Measurements from ENCODE around the gene NEK6. TPM values are rescaled to one million over a fixed set of nuclear protein-coding genes. Genes with fewer than 3 reads are reported as not detected.

NEK6 gene
- polyA plus RNA-seq, 2 of the 4 experiments (the other 2 are of a cell fraction) = 26.1 to 33.7 TPM

DNA sequence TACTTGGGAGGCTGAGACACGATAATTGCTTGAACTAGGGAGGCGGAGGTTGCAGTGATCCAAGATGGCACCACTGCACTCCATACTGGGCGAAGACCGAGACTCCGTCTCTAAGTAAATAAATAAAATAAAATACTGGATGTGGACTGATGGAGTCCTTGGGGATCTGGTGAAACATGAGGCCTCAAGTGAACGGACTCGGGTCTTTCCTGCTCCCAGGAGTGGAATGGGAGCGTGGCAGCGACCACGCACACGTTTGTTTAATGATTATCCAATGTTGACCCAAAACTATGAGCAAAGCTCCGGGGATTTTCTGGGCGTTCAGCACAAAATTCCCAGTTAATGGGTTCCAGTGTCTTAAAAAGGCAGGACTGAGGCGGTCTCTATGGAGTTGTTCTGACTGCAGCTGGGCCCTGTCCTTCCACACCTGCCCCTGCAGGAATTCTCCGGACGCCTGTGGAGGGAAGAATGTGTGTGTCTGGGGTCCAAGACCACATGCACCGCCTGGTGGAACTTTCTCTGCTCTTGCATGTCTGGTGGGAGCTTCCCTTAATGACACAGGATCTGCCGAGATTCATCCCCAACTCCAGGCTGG is 26.6 kb downstream of the NEK6 start (continued):
- TF ChIP-seq HOXB13 (CRISPR knock-in tag; IDR thresholded peaks at IDR 0.05; ENCODE audit: low read depth) (no peak; the same call in 1 of the 2 replicates), POLR2AphosphoS2 (conservative IDR thresholded peaks at IDR 0.05; ENCODE audit: low read length) (no peak), HEYL (CRISPR knock-in tag; IDR thresholded peaks at IDR 0.05) (no peak), FOSB (CRISPR knock-in tag; IDR thresholded peaks at IDR 0.05) (no peak), HDAC2 (IDR thresholded peaks at IDR 0.05) (no peak), CBX2 (IDR thresholded peaks at IDR 0.05; ENCODE audit: borderline replicate concordance, low read depth) (no peak), MAZ (IDR thresholded peaks at IDR 0.05; ENCODE audit: borderline replicate concordance, low read depth, low read length) (no peak), CHD2 (IDR thresholded peaks at IDR 0.05; ENCODE audit: low read length, partially characterized antibody) (no peak), ZSCAN20 (CRISPR knock-in tag; IDR thresholded peaks at IDR 0.05) (no peak), EP300 (IDR thresholded peaks at IDR 0.05) (peak in 1 of 2 experiments; percentile 36; a peak in 1 of 5 replicates), JUN (IDR thresholded peaks at IDR 0.05) (no peak), FOXS1 (CRISPR knock-in tag; IDR thresholded peaks at IDR 0.05) (0 out of 2 replicates have a peak, but pooled peaks have one; percentile 43), NFE2L2 (conservative IDR thresholded peaks at IDR 0.05; ENCODE audit: low read length) (no peak), RCOR1 (IDR thresholded peaks at IDR 0.05; ENCODE audit: low read depth, low read length) (no peak), NR3C1 (IDR thresholded peaks at IDR 0.05) (no peak)
- TF ChIP-seq, protein P1, sequence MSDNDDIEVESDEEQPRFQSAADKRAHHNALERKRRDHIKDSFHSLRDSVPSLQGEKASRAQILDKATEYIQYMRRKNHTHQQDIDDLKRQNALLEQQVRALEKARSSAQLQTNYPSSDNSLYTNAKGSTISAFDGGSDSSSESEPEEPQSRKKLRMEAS (IDR thresholded peaks at IDR 0.05) = peak; percentile 70
- TF ChIP-seq, protein P2, sequence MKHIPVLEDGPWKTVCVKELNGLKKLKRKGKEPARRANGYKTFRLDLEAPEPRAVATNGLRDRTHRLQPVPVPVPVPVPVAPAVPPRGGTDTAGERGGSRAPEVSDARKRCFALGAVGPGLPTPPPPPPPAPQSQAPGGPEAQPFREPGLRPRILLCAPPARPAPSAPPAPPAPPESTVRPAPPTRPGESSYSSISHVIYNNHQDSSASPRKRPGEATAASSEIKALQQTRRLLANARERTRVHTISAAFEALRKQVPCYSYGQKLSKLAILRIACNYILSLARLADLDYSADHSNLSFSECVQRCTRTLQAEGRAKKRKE (CRISPR knock-in tag; IDR thresholded peaks at IDR 0.05; ENCODE audit: low read depth) = no peak
- TF ChIP-seq, protein P3, sequence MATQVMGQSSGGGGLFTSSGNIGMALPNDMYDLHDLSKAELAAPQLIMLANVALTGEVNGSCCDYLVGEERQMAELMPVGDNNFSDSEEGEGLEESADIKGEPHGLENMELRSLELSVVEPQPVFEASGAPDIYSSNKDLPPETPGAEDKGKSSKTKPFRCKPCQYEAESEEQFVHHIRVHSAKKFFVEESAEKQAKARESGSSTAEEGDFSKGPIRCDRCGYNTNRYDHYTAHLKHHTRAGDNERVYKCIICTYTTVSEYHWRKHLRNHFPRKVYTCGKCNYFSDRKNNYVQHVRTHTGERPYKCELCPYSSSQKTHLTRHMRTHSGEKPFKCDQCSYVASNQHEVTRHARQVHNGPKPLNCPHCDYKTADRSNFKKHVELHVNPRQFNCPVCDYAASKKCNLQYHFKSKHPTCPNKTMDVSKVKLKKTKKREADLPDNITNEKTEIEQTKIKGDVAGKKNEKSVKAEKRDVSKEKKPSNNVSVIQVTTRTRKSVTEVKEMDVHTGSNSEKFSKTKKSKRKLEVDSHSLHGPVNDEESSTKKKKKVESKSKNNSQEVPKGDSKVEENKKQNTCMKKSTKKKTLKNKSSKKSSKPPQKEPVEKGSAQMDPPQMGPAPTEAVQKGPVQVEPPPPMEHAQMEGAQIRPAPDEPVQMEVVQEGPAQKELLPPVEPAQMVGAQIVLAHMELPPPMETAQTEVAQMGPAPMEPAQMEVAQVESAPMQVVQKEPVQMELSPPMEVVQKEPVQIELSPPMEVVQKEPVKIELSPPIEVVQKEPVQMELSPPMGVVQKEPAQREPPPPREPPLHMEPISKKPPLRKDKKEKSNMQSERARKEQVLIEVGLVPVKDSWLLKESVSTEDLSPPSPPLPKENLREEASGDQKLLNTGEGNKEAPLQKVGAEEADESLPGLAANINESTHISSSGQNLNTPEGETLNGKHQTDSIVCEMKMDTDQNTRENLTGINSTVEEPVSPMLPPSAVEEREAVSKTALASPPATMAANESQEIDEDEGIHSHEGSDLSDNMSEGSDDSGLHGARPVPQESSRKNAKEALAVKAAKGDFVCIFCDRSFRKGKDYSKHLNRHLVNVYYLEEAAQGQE (IDR thresholded peaks at IDR 0.05) = no peak
- TF ChIP-seq, protein P4, sequence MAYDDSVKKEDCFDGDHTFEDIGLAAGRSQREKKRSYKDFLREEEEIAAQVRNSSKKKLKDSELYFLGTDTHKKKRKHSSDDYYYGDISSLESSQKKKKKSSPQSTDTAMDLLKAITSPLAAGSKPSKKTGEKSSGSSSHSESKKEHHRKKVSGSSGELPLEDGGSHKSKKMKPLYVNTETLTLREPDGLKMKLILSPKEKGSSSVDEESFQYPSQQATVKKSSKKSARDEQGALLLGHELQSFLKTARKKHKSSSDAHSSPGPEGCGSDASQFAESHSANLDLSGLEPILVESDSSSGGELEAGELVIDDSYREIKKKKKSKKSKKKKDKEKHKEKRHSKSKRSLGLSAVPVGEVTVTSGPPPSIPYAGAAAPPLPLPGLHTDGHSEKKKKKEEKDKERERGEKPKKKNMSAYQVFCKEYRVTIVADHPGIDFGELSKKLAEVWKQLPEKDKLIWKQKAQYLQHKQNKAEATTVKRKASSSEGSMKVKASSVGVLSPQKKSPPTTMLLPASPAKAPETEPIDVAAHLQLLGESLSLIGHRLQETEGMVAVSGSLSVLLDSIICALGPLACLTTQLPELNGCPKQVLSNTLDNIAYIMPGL (CRISPR knock-in tag; IDR thresholded peaks at IDR 0.05; ENCODE audit: borderline replicate concordance) = no peak
- TF ChIP-seq, protein P5, sequence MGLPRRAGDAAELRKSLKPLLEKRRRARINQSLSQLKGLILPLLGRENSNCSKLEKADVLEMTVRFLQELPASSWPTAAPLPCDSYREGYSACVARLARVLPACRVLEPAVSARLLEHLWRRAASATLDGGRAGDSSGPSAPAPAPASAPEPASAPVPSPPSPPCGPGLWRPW (IDR thresholded peaks at IDR 0.05) = no peak

DNA sequence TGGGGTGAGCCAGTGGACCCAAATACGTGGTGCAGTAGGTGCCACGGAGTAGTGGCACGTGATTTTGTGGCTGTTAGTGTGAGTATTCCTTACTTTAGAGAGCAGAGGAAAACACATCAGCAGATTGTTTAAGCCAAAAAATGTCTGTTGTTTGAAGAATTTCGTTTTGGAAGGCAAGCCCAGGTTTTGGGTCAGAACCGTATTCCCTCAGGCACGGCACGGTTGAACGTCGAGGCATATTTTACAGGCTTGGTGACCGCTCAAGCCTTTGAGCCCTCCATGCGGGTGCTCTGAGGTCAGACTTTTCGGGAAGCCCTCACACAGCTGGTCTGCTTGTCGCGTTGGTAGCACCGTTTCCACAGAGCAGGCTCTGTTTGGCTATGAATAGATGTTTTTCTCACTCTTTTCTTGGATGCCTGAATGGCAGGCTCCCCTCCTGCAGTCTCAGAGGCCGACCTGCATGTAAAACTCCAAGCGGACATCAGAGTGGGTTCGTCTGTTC is 27.2 kb downstream of the NEK6 start:
- TF ChIP-seq, protein P6, sequence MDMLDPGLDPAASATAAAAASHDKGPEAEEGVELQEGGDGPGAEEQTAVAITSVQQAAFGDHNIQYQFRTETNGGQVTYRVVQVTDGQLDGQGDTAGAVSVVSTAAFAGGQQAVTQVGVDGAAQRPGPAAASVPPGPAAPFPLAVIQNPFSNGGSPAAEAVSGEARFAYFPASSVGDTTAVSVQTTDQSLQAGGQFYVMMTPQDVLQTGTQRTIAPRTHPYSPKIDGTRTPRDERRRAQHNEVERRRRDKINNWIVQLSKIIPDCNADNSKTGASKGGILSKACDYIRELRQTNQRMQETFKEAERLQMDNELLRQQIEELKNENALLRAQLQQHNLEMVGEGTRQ (IDR thresholded peaks at IDR 0.05) = no peak
- CTCF ChIA-PET = interaction anchor here (1.2 kb wide), 1 partner anchor 8 kb away, joined by 4 read pairs; no protein-coding TSS in a partner anchor
- Histone ChIP-seq H3K4me1 (peaks cover 69% of the 10 kb centered on the region), H3K9me3 (no peaks in the 10 kb centered on the region), H3K27ac (peak overlapping the region; percentile 79 to 89), H3K4me2 (peak overlapping the region; percentile 83), H3K4me3 (no peak overlapping the region)
- POLR2A ChIA-PET = no interaction called here
- no peak for FAIRE-seq
- ATAC-seq = no peak
- no peak for DNase-seq (ENCODE audit: low read depth in 1 of 2, low spot score in 1 of 2)
- 75% methylated on average over 18 of the region's 18 CpGs for WGBS (ENCODE audit: missing lambda C conversion rate)
